ENCODE data around the gene DNAL1.
"Not testable (repeated sequence)": the region's sequence is repeated elsewhere in the genome, so short reads cannot be mapped to it uniquely, and the experiment has no call there.

DNAL1 gene

DNA sequence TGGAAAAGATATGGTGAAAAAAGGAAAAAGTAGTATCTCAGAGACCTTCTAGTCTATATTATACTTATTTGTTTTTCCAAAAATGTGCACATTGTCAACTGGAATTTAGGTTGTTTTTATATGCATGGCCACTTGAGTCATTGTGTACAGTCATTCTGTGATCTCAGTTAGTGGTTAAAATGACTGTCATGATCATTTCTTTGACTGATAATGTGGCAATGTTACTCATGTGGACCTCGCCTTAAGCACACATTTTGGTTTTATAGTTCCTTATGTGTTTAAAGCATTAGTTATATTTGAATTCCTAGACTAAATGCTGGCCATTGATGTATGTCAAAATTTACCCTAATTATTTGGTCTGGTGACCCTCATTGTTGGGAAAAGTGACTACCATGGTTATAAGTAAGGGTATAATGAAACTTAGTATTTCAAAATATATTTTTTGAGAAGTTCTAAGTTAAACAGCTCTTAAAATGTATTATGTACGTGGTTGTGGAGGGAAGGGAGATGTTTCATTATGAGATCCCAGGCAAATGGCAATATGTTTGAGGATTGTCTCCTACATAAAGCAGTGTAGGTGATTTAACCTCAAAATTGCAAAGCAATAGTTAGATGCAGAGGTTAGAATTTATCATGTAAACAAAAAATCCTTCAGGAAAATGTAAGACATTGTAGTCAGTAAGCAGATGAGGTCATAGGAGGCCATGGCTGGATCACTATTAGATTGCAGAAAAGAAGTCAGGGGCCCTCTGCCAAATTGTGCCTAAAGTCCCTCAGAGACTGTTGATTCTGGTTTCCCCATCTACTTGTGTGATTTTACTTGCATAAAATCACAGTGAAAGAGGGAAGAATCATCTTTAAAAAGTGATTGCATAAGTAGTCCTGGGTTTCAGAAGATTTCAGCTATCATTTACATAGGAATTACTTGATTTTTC lies 51.9 kb downstream of the DNAL1 start:
- in situ Hi-C loops (cut with MboI; ENCODE audit: low sequenced_read_pairs): no loop called here

DNA sequence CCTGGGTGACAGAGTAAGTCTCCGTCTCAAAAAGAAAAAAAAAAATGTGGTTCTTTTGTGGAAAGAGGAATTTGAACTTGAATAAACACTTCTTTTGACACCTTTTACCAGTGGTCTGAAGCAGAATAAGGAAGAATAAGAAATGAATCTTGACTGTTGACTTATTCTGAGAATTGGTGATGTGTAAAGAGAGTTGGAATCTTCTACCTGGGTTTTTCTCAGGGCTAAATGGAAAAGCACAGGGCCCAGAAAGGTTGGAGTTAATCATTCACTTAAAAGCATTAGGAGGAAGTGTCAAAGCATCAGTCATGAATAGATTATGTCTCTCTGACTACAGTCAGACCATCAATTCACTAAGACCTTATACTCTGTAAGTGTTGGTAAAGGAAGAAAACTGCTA lies 55.5 kb downstream of the DNAL1 start:
- in situ Hi-C loops (cut with MboI; ENCODE audit: low sequenced_read_pairs): no loop called here

DNA sequence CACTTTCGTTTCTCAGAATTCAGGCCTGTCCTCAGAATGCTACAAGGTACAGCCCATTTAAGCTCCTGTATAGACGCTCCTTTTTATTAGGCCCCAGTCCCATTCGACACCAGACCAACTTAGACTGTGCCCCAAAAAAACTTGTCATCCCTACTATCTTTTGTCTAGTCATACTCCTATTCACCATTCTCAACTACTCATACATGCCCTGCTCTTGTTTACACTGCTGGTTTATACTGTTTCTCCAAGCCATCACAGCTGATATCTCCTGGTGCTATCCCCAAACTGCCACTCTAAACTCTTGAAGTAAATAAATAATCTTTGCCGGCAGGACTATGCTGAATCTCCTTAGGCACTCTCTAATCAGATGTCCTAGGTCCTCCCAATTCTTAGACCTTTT lies 63.3 kb downstream of the DNAL1 start:
- in situ Hi-C loops (cut with MboI; ENCODE audit: low sequenced_read_pairs): not testable (repeated sequence)

DNA sequence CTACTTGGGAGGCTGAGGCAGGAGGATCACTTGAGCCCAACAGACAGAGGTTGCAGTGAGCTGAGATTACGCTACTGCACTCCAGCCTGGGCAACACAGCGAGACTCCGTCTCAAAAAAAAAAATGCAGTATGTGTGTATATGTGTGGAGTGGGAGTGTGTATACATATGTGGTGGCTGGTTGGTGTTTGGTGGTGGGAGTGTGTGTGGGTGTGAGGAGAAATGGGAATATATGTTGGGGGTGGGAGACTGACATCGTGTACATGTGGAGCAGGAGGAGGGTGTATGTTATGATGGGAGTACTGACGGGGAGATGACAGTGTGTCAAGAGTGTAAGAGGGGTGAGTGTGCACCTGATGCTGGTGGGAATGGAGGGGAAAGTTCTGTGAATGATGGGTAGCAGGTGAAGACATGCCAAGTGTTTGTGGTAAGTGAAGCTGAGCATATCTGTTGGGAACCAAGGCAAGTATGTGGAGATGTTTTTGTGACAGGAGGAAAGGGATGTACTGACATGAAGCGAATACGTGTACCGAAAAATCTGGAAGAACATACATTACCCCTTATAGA lies 65.2 kb downstream of the DNAL1 start:
- in situ Hi-C loops (cut with MboI; ENCODE audit: low sequenced_read_pairs): no loop called here

DNA sequence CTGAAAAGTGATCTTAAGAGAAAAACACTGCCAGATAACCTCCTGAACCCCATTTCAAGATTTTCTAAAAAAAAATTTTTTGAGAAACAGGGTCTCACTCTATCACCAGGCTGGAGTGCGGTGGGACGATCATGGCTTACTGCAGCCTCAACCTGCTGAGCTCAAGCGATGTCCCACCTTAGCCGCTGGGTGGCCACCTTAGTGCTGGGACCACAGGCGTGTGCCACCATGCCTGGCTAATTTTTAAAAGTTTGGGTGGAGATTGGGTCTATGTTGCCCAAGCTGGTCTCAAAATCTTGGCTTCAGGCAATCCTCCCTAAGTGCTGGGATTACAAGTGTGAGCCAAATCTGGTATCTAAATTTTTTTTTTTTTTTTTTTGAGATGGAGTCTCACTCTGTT lies 66.0 kb downstream of the DNAL1 start:
- in situ Hi-C loops (cut with MboI; ENCODE audit: low sequenced_read_pairs): no loop called here

DNA sequence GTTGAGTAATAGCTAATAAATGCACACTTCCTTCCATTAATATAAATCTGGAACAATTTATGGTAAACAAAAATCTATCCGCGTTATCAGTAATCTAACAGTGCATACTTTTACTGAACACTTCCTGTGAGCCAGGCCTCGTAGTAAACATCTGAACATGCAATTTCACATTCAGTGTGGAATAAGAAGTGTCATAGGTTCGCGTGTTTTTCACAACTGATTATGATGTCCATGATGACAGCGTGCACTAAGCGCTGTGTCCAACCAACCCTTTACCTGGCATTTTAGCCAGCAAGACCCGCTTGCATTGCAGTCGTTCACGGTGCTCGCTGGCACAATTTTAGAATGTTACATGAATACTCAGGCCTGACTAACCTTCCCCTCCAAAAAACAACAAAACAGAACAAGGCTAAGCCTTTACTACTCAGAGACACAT lies 67.3 kb downstream of the DNAL1 start:
- in situ Hi-C loops (cut with MboI; ENCODE audit: low sequenced_read_pairs): no loop called here

DNA sequence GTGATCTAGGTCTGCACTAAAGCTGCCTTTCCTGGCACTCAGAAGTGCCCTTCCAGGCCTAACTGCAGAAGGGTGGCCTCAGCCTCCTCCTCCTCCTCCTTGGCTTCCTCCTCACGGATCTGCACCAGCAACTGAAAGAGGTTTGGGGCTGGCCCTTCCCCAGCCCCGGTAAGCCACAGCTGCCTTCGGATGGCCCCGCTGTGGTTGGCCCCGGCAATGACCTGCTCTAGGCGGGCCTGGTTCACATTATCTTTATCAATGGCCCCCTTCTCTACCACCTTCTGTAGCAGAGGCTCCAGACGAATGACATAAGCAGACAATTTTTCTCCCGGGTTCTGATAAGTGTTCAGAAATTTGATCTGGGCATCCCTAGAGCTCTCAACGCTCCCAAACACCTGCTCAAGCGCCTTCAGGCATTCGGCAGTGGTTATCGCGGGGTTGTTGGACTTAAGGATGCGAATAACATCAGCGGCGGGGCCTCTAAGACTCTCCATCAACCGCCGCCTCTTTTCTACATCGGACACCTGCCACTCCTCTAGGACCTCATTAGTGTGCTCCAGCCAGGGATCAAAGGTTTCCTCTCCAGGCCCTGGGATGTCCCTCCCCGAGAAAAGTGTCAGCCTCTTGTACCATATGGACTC lies 67.9 kb downstream of the DNAL1 start:
- in situ Hi-C loops (cut with MboI; ENCODE audit: low sequenced_read_pairs): no loop called here

DNA sequence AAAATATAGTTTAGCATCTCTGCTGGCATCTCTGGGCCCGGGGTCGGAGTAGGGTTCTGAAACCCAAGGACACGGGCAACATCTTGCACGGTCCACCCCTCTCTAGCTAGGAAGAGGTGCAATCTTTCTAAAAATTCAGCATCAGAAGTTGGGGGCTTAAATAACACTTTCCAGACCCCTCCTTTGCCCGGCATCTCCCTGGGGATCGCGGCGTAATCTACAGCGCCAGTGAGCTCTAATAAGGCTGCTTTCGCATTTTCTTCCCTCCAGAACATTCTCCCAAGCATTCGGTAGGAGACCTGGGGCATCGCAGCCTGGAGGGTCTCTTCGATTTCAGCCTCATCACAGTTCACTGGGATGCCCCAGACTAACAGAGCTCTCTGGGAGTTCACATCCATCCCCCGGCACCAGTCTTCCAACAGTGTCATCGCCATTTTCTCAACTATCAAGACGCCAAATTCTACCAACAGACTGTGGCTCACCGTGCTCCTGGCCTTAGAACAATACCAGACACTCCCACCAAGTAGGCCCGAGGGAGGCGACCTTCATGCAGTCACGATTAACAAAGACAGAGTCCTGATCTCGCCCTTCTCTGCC lies 68.5 kb downstream of the DNAL1 start:
- in situ Hi-C loops (cut with MboI; ENCODE audit: low sequenced_read_pairs): no loop called here

DNA sequence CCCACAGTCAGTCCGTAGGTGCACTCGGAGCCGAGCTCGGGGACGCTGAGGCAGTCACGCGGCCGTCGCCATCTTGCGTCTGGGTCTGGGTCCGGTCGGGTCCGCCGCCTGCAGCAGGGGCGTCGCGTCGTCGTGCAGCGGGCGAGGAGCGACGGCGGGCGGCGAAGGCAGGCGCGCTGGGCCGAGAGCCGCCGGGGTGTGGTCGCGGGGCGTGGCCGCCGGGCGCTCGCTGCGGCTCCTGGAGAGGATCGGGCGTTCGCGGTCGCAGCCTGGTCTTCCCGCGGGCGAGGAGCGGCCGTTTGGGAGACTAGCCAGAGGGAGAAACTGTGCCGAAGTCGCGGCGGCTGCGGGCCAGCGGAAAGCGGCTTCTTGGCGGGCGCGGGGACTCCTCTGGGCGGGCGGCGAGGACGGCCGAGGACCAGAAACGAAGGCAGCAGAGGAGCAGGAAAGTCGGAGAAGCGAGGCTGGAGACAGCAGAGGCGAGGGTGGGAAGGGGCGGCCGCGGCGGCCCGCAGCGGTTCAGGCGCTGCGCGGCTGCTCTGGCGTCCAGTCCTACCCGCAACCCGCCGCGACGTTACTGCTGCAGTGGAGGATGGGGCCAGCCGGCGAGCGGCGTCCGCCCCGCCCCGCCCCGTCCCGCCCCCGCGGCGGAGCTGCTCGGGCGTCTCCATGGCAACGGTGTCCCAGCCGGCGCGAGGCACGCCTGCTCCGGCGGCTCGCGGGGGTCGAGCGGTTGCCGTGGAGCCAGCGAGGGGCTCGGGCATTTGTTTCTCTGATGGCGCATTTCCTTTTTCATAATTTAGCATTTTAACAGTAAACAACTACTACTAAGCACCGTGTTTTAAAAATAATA lies 69.2 kb downstream of the DNAL1 start, which contains the start of gene PNMA1:
Gene PNMA1 (minus strand): TSS at position 582 of the 853 bp plus-strand sequence. CDS start 745 bp downstream, outside the sequence.
- in situ Hi-C loops (cut with MboI; ENCODE audit: low sequenced_read_pairs): no loop called here

DNA sequence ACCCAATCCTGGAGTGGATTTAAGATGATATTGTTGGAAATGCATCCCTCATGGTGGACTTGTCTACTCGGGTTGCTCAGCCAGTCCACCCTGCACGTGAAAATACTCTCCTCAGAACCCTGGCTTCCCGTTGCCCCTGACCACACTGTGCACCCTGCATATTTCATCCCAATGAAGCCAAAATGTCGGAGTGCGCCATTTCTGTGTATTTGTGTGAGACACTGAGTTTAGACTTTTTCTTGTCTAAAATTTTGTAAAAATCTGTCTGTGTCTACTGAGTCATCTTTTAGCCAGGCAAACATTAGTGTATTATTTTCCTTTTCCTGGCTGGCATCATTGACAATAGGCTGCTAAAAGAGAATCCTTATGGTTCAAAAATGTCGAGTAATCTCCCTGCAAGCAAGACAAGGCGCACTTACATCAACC lies 69.9 kb downstream of the DNAL1 start:
- in situ Hi-C loops (cut with MboI; ENCODE audit: low sequenced_read_pairs): no loop called here

DNA sequence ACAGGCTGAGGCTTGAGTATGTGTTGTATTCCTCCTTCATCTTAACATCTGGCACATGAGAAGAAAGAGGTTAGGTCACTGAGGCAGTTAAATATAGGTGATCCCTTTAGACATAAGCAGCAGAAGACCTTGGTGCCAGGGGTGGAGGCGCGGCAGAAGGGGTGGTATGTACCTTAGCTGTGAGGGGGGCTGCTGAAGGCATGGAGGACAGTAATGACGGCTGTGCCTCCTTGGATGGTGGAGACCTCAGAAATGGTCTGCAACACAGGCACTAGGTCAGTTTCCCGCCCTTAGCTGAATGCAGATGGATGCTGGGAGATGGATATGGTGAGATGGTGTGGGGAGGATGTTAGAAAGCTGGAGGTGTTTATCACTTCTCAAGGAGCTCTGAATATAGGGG lies 70.9 kb downstream of the DNAL1 start:
- in situ Hi-C loops (cut with MboI; ENCODE audit: low sequenced_read_pairs): no loop called here

DNA sequence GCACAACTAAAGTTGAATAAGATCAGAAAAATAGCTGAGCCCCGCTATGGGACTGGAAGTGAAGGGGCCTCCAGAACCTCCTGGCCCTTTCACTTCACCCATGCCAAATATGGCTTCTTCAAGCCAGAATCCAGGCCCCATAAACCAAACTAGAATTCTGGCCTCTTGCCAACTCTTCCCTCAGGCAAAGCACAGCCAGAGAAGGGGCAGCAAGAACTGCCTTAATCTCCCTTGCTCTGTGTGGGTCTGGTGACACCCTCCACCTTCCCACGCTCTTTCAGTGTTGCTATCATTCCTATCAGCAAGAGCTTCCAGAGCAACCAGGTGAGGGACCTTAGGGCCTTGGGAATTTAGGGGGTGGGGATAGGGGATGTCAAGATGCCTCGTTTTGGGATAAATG lies 72.5 kb downstream of the DNAL1 start:
- in situ Hi-C loops (cut with MboI; ENCODE audit: low sequenced_read_pairs): no loop called here

DNA sequence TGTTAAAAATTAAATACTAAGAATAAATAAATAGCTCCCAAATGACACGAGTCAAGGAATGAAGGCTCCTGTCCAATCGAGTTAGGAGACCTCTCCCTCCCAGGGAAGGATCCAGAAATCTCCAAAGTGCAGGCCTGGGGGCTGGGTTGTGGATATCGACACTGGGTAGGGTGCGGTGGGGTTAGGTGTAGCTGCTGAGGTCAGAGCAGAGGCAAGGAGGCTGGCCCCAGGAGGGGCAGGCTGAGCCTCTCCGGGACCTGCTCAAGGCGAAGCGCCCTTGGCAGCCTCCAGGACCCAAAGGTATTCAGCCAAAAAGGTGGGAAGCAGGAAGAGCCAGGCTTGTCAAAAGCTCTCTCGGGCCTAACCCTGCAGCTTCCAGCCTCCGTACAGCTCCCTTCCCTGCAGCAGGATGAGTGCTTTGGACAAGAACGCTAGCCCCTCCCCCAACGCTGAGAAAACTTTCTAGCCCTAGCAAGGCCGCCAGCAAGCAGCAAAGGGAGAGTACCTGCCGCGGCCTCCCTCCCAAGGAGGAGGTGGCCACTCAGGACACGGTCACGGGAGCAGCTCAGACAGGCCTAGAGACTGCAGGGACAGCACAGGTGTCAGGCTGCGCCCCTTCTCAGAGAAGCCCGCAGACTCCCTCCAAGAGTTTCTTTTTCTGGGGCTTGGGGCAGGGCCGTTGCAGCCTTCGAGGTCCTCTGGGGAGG lies 73.1 kb downstream of the DNAL1 start:
- in situ Hi-C loops (cut with MboI; ENCODE audit: low sequenced_read_pairs): no loop called here

DNA sequence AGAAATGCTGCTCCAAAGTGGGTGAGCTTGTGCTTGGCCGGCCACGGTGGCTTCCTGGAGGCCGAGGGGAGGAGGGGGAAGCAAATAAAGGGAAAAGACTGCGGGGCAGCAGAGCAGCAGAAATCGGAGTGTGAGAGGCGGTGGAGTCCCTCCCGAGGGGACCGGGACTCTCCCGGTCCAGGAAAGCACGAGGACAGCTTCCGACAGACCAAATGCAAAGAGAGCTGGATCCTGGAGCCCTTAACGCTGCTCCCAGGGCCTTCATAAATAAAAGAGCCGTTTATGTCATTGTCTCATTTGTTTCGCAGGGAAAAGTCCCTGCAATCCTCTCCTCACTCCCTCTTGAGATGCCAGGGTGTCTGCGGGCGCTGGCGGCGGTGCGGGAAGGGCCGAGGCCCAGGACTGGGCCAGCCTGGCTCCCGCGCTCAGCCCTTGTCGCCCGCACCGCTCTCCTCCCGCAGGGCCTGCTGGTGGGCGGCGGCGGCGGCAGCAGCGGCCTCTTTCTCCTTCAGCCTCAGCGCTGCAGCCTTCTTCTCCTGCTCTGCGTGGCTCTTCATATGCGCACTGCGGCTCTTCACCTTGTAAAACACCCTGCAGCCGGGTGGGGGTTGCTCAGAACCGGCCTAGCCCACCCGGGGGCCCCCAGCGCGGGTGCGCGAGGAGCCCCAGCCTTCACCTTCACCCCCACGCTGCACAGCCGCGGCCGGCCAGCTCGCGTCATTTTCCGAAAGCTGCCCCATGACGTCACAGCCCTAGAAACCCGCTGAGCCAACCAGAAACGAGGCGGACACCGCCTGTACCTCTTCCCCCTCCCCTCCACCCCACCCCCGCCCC lies 73.8 kb downstream of the DNAL1 start:
- in situ Hi-C loops (cut with MboI; ENCODE audit: low sequenced_read_pairs): no loop called here

DNA sequence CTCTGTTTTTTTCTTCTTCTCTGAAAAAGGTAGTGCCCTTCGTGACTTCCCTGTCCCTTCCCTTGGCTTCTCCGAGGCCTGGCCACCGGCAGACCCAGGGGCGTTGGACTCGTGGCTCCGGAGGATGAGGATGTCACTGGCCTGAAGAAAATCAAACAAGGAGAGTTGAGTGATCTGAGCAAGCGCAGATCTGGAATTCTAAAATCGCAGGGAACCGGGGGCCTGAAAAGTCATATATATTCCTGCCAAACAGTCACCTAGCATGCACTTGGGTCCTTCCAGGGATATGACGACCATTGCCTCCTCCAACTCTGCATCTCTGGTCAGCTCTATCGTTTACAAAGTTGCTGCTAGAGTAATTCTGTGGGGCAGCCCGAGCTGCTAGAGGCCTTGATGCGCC lies 74.6 kb downstream of the DNAL1 start:
- in situ Hi-C loops (cut with MboI; ENCODE audit: low sequenced_read_pairs): no loop called here

DNA sequence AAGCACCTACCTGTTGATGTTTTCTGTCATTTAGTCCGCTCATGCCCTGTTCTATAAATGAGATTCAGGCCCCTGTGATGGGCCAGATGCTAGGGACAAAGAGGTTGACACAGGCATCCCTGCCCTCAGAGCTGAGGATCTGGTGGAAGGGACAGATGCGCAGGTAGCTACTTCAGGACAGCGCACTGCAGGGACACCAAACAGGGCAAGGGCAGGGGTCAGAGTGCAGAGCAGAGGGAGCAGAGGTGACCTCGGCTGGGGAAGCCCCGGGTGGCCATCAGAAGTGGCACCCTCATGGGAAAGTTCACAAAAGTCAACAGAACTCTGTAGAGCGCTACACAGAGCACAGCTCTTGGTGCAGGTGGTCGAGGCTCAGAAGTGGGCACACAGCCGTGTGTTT lies 75.0 kb downstream of the DNAL1 start:
- in situ Hi-C loops (cut with MboI; ENCODE audit: low sequenced_read_pairs): no loop called here

DNA sequence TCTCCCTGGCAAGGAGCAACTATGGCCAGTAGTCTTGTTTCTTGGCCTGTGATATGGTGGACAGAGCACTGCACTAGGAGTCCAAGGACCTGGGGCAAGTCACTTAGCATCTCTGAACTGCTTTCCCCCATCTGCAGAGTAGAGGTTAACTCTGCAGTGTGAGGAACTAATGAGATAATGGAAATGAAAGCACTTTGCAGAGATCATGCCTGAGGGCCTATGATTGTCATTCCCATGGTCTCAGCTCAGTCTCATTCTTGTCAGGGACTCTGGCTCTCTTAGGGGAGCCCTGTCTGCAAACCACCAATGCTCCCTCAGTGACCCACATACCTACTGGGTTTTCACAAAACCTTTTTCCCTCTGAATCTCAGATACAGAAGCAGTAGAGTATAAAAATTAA lies 75.8 kb downstream of the DNAL1 start:
- in situ Hi-C loops (cut with MboI; ENCODE audit: low sequenced_read_pairs): no loop called here

DNA sequence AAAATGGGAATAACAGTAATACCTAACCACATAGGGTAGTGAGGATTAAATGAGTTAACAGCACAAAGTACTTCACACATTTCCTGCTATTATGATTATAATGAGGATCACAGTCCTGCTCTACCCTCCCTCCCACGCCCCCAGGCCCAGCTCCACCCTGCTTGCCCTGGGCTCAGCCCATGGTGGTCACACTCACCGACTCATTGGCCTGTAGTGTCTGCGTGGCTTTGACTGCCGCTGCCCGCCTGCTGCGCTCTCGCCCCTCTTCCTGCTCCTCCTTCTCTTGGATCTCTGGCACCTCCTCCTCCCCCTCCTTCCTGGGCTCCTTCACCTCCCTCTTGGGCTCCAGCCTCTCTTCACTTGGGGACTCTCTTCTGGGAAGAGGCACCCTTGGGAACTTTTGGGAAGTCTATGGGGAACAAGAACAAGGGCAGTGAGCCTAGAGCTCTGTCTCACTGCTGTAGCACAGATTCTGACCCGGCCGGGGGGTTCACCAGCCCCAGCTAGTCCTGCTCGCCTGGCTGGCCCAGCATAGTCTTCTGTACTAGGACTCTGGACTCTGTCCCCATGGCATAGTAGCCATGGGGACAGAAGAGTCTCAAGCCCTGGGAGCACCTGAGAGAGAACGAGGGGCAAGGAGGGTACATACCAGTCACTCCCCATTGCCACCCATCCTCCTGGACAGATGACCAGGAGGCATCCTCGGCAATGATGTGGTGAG lies 76.5 kb downstream of the DNAL1 start:
- in situ Hi-C loops (cut with MboI; ENCODE audit: low sequenced_read_pairs): no loop called here

Data from HL-60/S4 treated with phorbol 12-myristate 13-acetate at 8.2 ng/mL for 4 days and 3 days (cell line).